KG1 (cell line): Measurements from ENCODE around the gene PCDHGA4.
"Not testable (repeated sequence)": the region's sequence is repeated elsewhere in the genome, so short reads cannot be mapped to it uniquely, and the experiment has no call there.

ENCODE experiments used
- DNase-seq: peaks from one replicate; lab custom pipeline; 2025; lab: John Stamatoyannopoulos, UW

The PCDHGA4 gene

GRCh38 chr5:141349917-141350619 is 4.8 kb upstream of the PCDHGA4 start, which contains the start of gene PCDHGB1:
Gene PCDHGB1 (plus strand): TSS chr5:141350099. CDS start chr5:141350261, 162 bp downstream.
- DNase-seq, result no peak

- no peak for DNase-seq
These were observed 3.2 kb upstream of the PCDHGA4 start for GRCh38 chr5:141351591-141351990.

- no peak for DNase-seq
These were observed 820 bp downstream of the PCDHGA4 start for GRCh38 chr5:141355641-141356040.

- no peak for DNase-seq
These were observed 1.3 kb downstream of the PCDHGA4 start for GRCh38 chr5:141356133-141356532.

- DNase-seq, result no peak
These were observed 2.1 kb downstream of the PCDHGA4 start for GRCh38 chr5:141356950-141357349.

- no peak for DNase-seq
These were observed 5.1 kb downstream of the PCDHGA4 start, which contains the start of gene PCDHGB2 for GRCh38 chr5:141359790-141360426. Gene PCDHGB2 (plus strand): TSS chr5:141359994. CDS start chr5:141360136, 142 bp downstream.

GRCh38 chr5:141360685-141361084 is 5.9 kb downstream of the PCDHGA4 start:
- no peak for DNase-seq

- no peak for DNase-seq
These were observed 7.9 kb downstream of the PCDHGA4 start for GRCh38 chr5:141362719-141363118.

GRCh38 chr5:141363952-141364660 is 9.3 kb downstream of the PCDHGA4 start, which contains the start of gene PCDHGA5:
Gene PCDHGA5 (plus strand): TSS chr5:141364162. CDS start chr5:141364331, 169 bp downstream.
- no peak for DNase-seq

GRCh38 chr5:141366016-141366896 is 11.4 kb downstream of the PCDHGA4 start:
- no peak for DNase-seq

- DNase-seq, result no peak
These were observed 15.4 kb downstream of the PCDHGA4 start, which contains the start of gene PCDHGB3 for GRCh38 chr5:141369994-141370848. Gene PCDHGB3 (plus strand): TSS chr5:141370242. CDS start chr5:141370395, 153 bp downstream.

- DNase-seq, result no peak
These were observed 17.0 kb downstream of the PCDHGA4 start for GRCh38 chr5:141371572-141372475.

- DNase-seq, result no peak
These were observed 19.0 kb downstream of the PCDHGA4 start, which contains the start of gene PCDHGA6 for GRCh38 chr5:141373673-141374317. Gene PCDHGA6 (plus strand): TSS chr5:141373891. CDS start chr5:141374084, 193 bp downstream.

GRCh38 chr5:141374627-141375026 is 19.8 kb downstream of the PCDHGA4 start:
- no peak for DNase-seq

GRCh38 chr5:141375444-141376155 is 20.8 kb downstream of the PCDHGA4 start:
- DNase-seq, result not testable (repeated sequence)

GRCh38 chr5:141382469-141383294 is 27.9 kb downstream of the PCDHGA4 start, which contains the start of gene PCDHGA7:
Gene PCDHGA7 (plus strand): TSS chr5:141382742. CDS start chr5:141382900, 158 bp downstream.
- no peak for DNase-seq

GRCh38 chr5:141383345-141383744 is 28.5 kb downstream of the PCDHGA4 start:
- DNase-seq, result no peak
